HG03439 (cell line): ENCODE measurements around the gene VEZF1.

Experiments used
- ATAC-seq: cut with Tn5 transposase; IDR thresholded peaks from one replicate; pipeline ENCODE4 v1.9.1; 2021; ENCODE audit warnings: mild to moderate bottlenecking, moderate library complexity; ENCODE audit not compliant: unreplicated experiment

VEZF1 gene

GRCh38 chr17:57953705-57954396 lies 34.2 kb downstream of the VEZF1 start:
- no peak for ATAC-seq

- no peak for ATAC-seq
Measured at GRCh38 chr17:57953219-57953618, 34.8 kb downstream of the VEZF1 start.

GRCh38 chr17:57949649-57950048 lies 38.4 kb downstream of the VEZF1 start:
- ATAC-seq: no peak

- no peak for ATAC-seq
Measured at GRCh38 chr17:57948555-57949420, 39.3 kb downstream of the VEZF1 start.

- ATAC-seq: no peak
Measured at GRCh38 chr17:57948169-57948554, 39.9 kb downstream of the VEZF1 start.

- no peak for ATAC-seq
Measured at GRCh38 chr17:57947369-57947768, 40.7 kb downstream of the VEZF1 start.

- ATAC-seq: peak; percentile 84
Measured at GRCh38 chr17:57946798-57947358, 41.2 kb downstream of the VEZF1 start.

GRCh38 chr17:57945996-57946797 lies 41.9 kb downstream of the VEZF1 start:
- ATAC-seq: no peak

GRCh38 chr17:57944908-57945307 lies 43.1 kb downstream of the VEZF1 start:
- ATAC-seq: no peak

GRCh38 chr17:57943645-57944044 lies 44.4 kb downstream of the VEZF1 start:
- no peak for ATAC-seq

- no peak for ATAC-seq
Measured at GRCh38 chr17:57943140-57943539, 44.9 kb downstream of the VEZF1 start.

GRCh38 chr17:57941384-57942370 lies 46.4 kb downstream of the VEZF1 start:
- ATAC-seq: no peak

GRCh38 chr17:57940653-57941329 lies 47.3 kb downstream of the VEZF1 start:
- ATAC-seq: peak; percentile 46

- no peak for ATAC-seq
Measured at GRCh38 chr17:57940231-57940630, 47.8 kb downstream of the VEZF1 start.

- peak; percentile 49 for ATAC-seq
Measured at GRCh38 chr17:57939797-57940196, 48.3 kb downstream of the VEZF1 start.

- no peak for ATAC-seq
Measured at GRCh38 chr17:57938061-57938502, 50.0 kb downstream of the VEZF1 start.

GRCh38 chr17:57937492-57937891 lies 50.6 kb downstream of the VEZF1 start:
- no peak for ATAC-seq

- ATAC-seq: no peak
Measured at GRCh38 chr17:57935833-57936807, 51.9 kb downstream of the VEZF1 start.
